B cell (primary cell): ENCODE results near the gene EMID1. TPM values are rescaled to one million over a fixed set of nuclear protein-coding genes. Genes with fewer than 3 reads are reported as not detected.

Experiments
- ATAC-seq: fragments of 200-7000 bp; cut with Tn5 transposase; one replicate; pipeline ENCODE4 v1.10.0; 2021; ENCODE audit warnings: low read depth, mild to moderate bottlenecking, moderate number of reproducible peaks, moderate library complexity
- CTCF ChIA-PET: fragments of 350-600 bp; sonication (Branson Sonifier 250); formaldehyde crosslinking; loops from one replicate; lab custom pipeline; 2021; ENCODE audit warnings: antibody characterized with exemption, inconsistent platforms; lab: Charles Lee
- POLR2A ChIA-PET: fragments of 350-600 bp; sonication (Branson Sonifier 250); formaldehyde crosslinking; loops from one replicate; lab custom pipeline; 2021; ENCODE audit warnings: antibody characterized with exemption; lab: Charles Lee
- DNase-seq: peaks from one replicate; pipeline ENCODE4 v3.0.0; 2013
- H2AFZ ChIP-seq: 2 replicates; pipeline ENCODE4 v1.6.1; 2012; ENCODE audit warnings: mild to moderate bottlenecking, low read depth, low read length; ENCODE audit not compliant: insufficient read depth, poor library complexity, severe bottlenecking
- H3K27ac ChIP-seq, 2 donors: 1 replicate in 1 of 2; 2 replicates in 1 of 2; pipeline ENCODE4 v1.5.1; 2012 to 2013; ENCODE audit warnings: low read length in 2 of 2, mild to moderate bottlenecking in 2 of 2, moderate library complexity in 1 of 2
- H3K27me3 ChIP-seq, 4 experiments: fragments of 200-600 bp in 1 of 4; sonication (generic) in 1 of 4; replicated peaks in 1 of 4; 1 replicate in 2 of 4; 2 replicates in 2 of 4; pipeline versions ENCODE4 v1.6.1 to v1.7.0; 2013 to 2016; ENCODE audit warnings: low read length in 3 of 4, mild to moderate bottlenecking in 2 of 4, mixed read lengths in 1 of 4, moderate library complexity in 1 of 4; ENCODE audit not compliant: insufficient read depth in 4 of 4, control insufficient read depth in 3 of 4; ENCODE audit errors: control extremely low read depth in 1 of 4
- H3K36me3 ChIP-seq, 2 experiments: replicated peaks in 1 of 2; 1 replicate in 1 of 2; 2 replicates in 1 of 2; pipeline versions ENCODE4 v1.6.1 to v1.7.1; 2013; ENCODE audit warnings: low read length in 1 of 2; ENCODE audit not compliant: insufficient read depth in 2 of 2, control insufficient read depth in 1 of 2; ENCODE audit errors: control extremely low read depth in 1 of 2, extremely low read depth in 1 of 2
- H3K4me1 ChIP-seq, 2 donors: fragments of 200-600 bp in 1 of 2; sonication (generic) in 1 of 2; 1 replicate in 1 of 2; 2 replicates in 1 of 2; pipeline versions ENCODE4 v1.5.1 to v1.6.1; 2013 to 2017; ENCODE audit warnings: low read length in 2 of 2; ENCODE audit not compliant: control insufficient read depth in 2 of 2, insufficient read depth in 2 of 2
- H3K4me2 ChIP-seq: replicated peaks from 2 replicates; pipeline ENCODE3; 2012; ENCODE audit warnings: mild to moderate bottlenecking, low read depth, low read length; ENCODE audit not compliant: poor library complexity, severe bottlenecking
- H3K4me3 ChIP-seq, 5 experiments: fragments of 200-600 bp in 1 of 5; sonication (generic) in 1 of 5; 1 replicate in 3 of 5; 2 replicates in 2 of 5; pipeline versions ENCODE4 v1.5.1 to v1.7.0; 2011 to 2016; ENCODE audit warnings: low read length in 4 of 5, mild to moderate bottlenecking in 4 of 5, low read depth in 2 of 5, control low read depth in 1 of 5, moderate library complexity in 1 of 5; ENCODE audit not compliant: insufficient read depth in 1 of 5; ENCODE audit errors: control extremely low read depth in 1 of 5, extremely low read depth in 1 of 5
- H3K79me2 ChIP-seq: fragments of 200-600 bp; sonication (generic); one replicate; pipeline ENCODE4 v1.6.0; 2016; ENCODE audit warnings: low read length; ENCODE audit not compliant: control insufficient read depth, insufficient read depth
- H3K9ac ChIP-seq: fragments of 200-600 bp; sonication (generic); 2 replicates; pipeline ENCODE4 v1.6.1; 2017; ENCODE audit warnings: mild to moderate bottlenecking, low read length, moderate library complexity
- H3K9me3 ChIP-seq, 3 donors: one replicate each; pipeline versions ENCODE4 v1.6.1 to v1.7.1; 2013; ENCODE audit warnings: low read length in 2 of 3; ENCODE audit not compliant: control insufficient read depth in 2 of 3, insufficient read depth in 1 of 3; ENCODE audit errors: control extremely low read depth in 1 of 3
- H4K20me1 ChIP-seq: 2 replicates; pipeline ENCODE4 v1.6.0; 2012; ENCODE audit warnings: mild to moderate bottlenecking, low read length; ENCODE audit not compliant: insufficient read depth, control insufficient read depth, poor library complexity, severe bottlenecking
- H3K27ac Mint-ChIP-seq: one replicate; pipeline ENCODE4 v1.8.0; 2021; ENCODE audit warnings: mixed read lengths
- H3K27me3 Mint-ChIP-seq: one replicate; pipeline ENCODE4 v1.8.0; 2021; ENCODE audit warnings: mixed read lengths
- H3K4me1 Mint-ChIP-seq: one replicate; pipeline ENCODE4 v1.8.0; 2021; ENCODE audit warnings: mixed read lengths
- H3K4me3 Mint-ChIP-seq: one replicate; pipeline ENCODE4 v1.8.0; 2021; ENCODE audit warnings: mixed read lengths
- H3K9me3 Mint-ChIP-seq: one replicate; pipeline ENCODE4 v1.8.0; 2022; ENCODE audit warnings: mixed read lengths; ENCODE audit not compliant: insufficient read depth
- CTCF ChIP-seq: fragments of 200-600 bp; IDR thresholded peaks from one replicate; pipeline ENCODE4 v1.8.0; 2022; ENCODE audit warnings: antibody characterized with exemption, mild to moderate bottlenecking
- EZH2 ChIP-seq: IDR thresholded peaks from 2 replicates; pipeline ENCODE4 v1.6.1; 2012; ENCODE audit warnings: borderline replicate concordance, low read depth, mild to moderate bottlenecking, moderate library complexity, low read length; ENCODE audit not compliant: insufficient read depth, poor library complexity, severe bottlenecking
- WGBS: methylation state at CpG from one replicate; pipeline ENCODE4 v1.1.5; 2013; ENCODE audit warnings: missing lambda C conversion rate; ENCODE audit not compliant: insufficient coverage; 5-methylcytosine and 5-hydroxymethylcytosine counted together
- intact Hi-C: fragments of 100-400 bp; cut with micrococcal nuclease; formaldehyde crosslinking; loops from one replicate; pipeline ENCODE4 v1.10.0; 2022
- polyA plus RNA-seq: library from polyadenylated mRNA; depleted of rRNA; stranded (reverse); fragments of >200 nt; gene quantifications from 2 replicates; pipeline ENCODE4 v1.2.3, GENCODE V29; 2012
- total RNA-seq, 2 donors: library from RNA; stranded (reverse); fragments of 120-200 nt in 1 of 2; gene quantifications; 1 replicate in 1 of 2; 2 replicates in 1 of 2; pipeline versions ENCODE4 v1.2.3 to v1.2.4, GENCODE V29; 2013 to 2022

The EMID1 gene
- total and polyA plus RNA-seq, 2 donors (not counting 1 experiment from before 2014, with no cell fraction given), result not detected

- CTCF ChIA-PET, result no interaction called here
- Histone ChIP-seq H3K36me3 (peaks cover 9 to 64% of the 10 kb centered on the region in 2 experiments), H3K27me3 (no peaks in the 10 kb centered on the region), H3K4me2 (no peak overlapping the region), H3K9ac (no peak overlapping the region), H3K9me3 (no peaks in the 10 kb centered on the region), H3K79me2 (no peaks in the 10 kb centered on the region), H3K4me1 (no peaks in the 10 kb centered on the region), H4K20me1 (peaks cover 44% of the 10 kb centered on the region), H3K27ac (no peak overlapping the region), H2AFZ (no peak overlapping the region), H3K4me3 (no peak overlapping the region)
- Mint-ChIP-seq H3K27me3 (no peaks in the 10 kb centered on the region), H3K4me1 (peaks cover 2% of the 10 kb centered on the region), H3K27ac (no peak overlapping the region), H3K9me3 (no peaks in the 10 kb centered on the region), H3K4me3 (no peak overlapping the region)
- 85% methylated on average over 5 of the region's 8 CpGs for WGBS
- POLR2A ChIA-PET, result no interaction called here
- TF ChIP-seq CTCF (no peak), EZH2 (no peak)
- DNase-seq (no peak), ATAC-seq (no peak)
- intact Hi-C loops, result no loop called here
These were observed 92.9 kb downstream of the EMID1 start for GRCh38 chr22:29298641-29299040.

- Histone ChIP-seq H3K4me1 (no peaks in the 10 kb centered on the region), H3K4me3 (no peak overlapping the region), H3K27me3 (no peaks in the 10 kb centered on the region), H3K9ac (no peak overlapping the region), H4K20me1 (peaks cover 44% of the 10 kb centered on the region), H3K4me2 (no peak overlapping the region), H2AFZ (no peak overlapping the region), H3K79me2 (no peaks in the 10 kb centered on the region), H3K27ac (no peak overlapping the region), H3K9me3 (no peaks in the 10 kb centered on the region), H3K36me3 (peaks cover 9 to 58% of the 10 kb centered on the region in 2 experiments)
- H3K27ac Mint-ChIP-seq, result no peak overlapping the region
- H3K27me3 Mint-ChIP-seq, result peaks cover 2% of the 10 kb centered on the region
- WGBS, result 92% methylated on average over 11 of the region's 19 CpGs
- intact Hi-C loops, result no loop called here
- ChIA-PET CTCF (no interaction called here), POLR2A (no interaction called here)
- H3K9me3 Mint-ChIP-seq, result no peaks in the 10 kb centered on the region
- TF ChIP-seq CTCF (no peak), EZH2 (no peak)
- ATAC-seq (no peak), DNase-seq (no peak)
- H3K4me1 Mint-ChIP-seq, result peaks cover 5% of the 10 kb centered on the region
- no peak overlapping the region for H3K4me3 Mint-ChIP-seq
These were observed 93.6 kb downstream of the EMID1 start for GRCh38 chr22:29299136-29299900.
